Muscle of back (tissue), 11 donors: ENCODE data around the gene DAP3. TPM values are rescaled to one million over a fixed set of nuclear protein-coding genes. Genes with fewer than 3 reads are reported as not detected.
"Not testable (repeated sequence)": the region's sequence is repeated elsewhere in the genome, so short reads cannot be mapped to it uniquely, and the experiment has no call there.

ENCODE experiments used
- DNase-seq, 3 donors: peaks; one replicate each; pipeline versions ENCODE4 v3.0.0 to v3.0.0-alpha.2; 2013
- polyA plus RNA-seq, 10 donors: library from polyadenylated mRNA; unstranded; fragments of 120-200 nt; gene quantifications; one replicate each; pipeline ENCODE4 v1.2.1, GENCODE V29; 2013; ENCODE audit not compliant: insufficient read length in 10 of 10

DAP3 gene
- polyA plus RNA-seq, 10 donors, result 111 to 162 (median 138) TPM

- not testable (repeated sequence) for DNase-seq
Observed at GRCh38 chr1:155715056-155715455, 26.2 kb downstream of the DAP3 start.

GRCh38 chr1:155715777-155716176 is 26.9 kb downstream of the DAP3 start:
- no peak for DNase-seq

- no peak for DNase-seq
Observed at GRCh38 chr1:155717041-155717440, 28.1 kb downstream of the DAP3 start.

GRCh38 chr1:155718524-155719115 is 29.7 kb downstream of the DAP3 start:
- DNase-seq, result not testable (repeated sequence)

GRCh38 chr1:155719703-155720102 is 30.8 kb downstream of the DAP3 start:
- DNase-seq, result no peak

GRCh38 chr1:155725142-155725541 is 36.3 kb downstream of the DAP3 start:
- no peak for DNase-seq

- DNase-seq, result peak; percentile 20 to 52 (median 35)
Observed at GRCh38 chr1:155729031-155729898, 40.4 kb downstream of the DAP3 start.

- DNase-seq, result no peak
Observed at GRCh38 chr1:155740995-155741394, 52.1 kb downstream of the DAP3 start.

GRCh38 chr1:155741908-155742307 is 53.0 kb downstream of the DAP3 start:
- DNase-seq, result no peak

- DNase-seq, result no peak
Observed at GRCh38 chr1:155744711-155745283, 55.9 kb downstream of the DAP3 start.

- DNase-seq, result peak; percentile 95 to 98 (median 97)
Observed at GRCh38 chr1:155745284-155746228, 56.7 kb downstream of the DAP3 start.

GRCh38 chr1:155747586-155747985 is 58.7 kb downstream of the DAP3 start:
- DNase-seq, result not testable (repeated sequence)

- DNase-seq, result not testable (repeated sequence)
Observed at GRCh38 chr1:155748141-155748540, 59.2 kb downstream of the DAP3 start.

GRCh38 chr1:155759017-155759416 is 70.1 kb downstream of the DAP3 start:
- not testable (repeated sequence) for DNase-seq

- DNase-seq, result no peak
Observed at GRCh38 chr1:155759966-155760630, 71.2 kb downstream of the DAP3 start.

- no peak for DNase-seq
Observed at GRCh38 chr1:155760751-155761475, 72.0 kb downstream of the DAP3 start.

GRCh38 chr1:155761736-155762405 is 73.0 kb downstream of the DAP3 start:
- DNase-seq, result no peak

GRCh38 chr1:155763090-155763815 is 74.4 kb downstream of the DAP3 start:
- peak in 2 of 3 donors; percentile 17 to 64 for DNase-seq

- not testable (repeated sequence) for DNase-seq
Observed at GRCh38 chr1:155763989-155764388, 75.1 kb downstream of the DAP3 start.
